ENCODE results near the gene C1QL4.
A peak's percentile ranks its signal among the peaks of the same experiment; 100 is the strongest.

The C1QL4 gene

DNA sequence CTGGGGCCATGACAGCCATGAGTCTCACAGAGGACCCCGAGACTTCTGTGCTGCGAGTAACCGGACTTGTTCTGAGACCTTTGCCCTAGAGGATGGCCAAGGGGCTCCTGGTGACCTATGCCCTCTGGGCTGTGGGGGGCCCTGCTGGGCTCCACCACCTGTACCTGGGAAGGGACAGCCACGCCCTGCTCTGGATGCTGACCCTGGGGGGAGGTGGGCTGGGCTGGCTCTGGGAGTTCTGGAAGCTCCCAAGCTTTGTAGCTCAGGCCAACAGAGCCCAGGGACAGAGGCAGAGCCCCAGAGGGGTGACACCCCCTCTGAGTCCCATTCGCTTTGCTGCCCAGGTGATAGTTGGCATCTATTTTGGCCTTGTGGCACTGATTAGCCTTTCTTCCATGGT lies 11.8 kb upstream of the C1QL4 start:
- DNase-seq (ENCODE audit: low read depth in 3 of 3, low spot score in 1 of 3): no peak

DNA sequence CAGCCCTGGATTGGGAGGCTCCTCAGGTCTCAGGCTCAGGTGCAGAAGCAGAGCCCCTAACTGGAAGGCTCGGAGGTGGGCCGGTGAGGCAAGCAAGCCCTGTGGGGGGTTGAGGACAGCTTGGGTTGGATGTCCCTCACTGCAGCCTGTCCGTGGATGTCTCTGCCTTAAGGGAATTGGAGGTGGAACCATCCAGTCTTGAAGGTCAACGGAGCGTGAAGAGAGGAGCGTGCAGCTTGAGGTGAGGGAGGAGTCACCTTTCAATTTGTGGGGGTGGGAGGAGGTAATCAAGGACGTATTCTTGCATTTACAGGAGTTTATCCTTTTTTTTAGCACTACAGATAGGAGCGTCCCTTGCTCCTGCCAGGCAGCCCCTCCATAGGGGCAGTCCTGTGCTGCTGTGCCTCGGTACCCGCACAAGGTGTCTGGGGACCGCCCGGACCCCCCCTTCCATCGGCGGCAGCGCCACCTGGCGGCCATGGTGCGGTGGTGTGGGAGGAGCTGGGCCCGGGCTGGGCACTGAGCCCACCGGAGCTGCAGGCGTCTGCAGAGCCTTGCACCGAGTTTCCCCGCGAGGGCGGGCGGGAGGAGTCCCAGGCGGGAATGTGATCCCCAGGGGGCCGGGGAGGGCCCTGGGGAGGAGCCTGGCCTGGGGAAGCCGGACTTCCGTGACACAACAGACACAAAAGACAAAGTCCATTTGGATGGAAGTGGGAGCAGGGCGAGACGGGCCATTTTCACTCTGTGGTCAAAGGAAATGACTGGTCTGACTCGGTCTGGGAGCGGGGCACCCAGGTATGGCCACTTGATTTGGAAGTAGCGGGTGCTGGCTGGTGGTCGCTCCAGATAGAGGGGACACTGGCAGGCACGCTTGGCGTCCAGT lies 10.6 kb upstream of the C1QL4 start:
- DNase-seq (ENCODE audit: low read depth in 3 of 3, low spot score in 1 of 3): peak; percentile 32 to 74 (median 63)

DNA sequence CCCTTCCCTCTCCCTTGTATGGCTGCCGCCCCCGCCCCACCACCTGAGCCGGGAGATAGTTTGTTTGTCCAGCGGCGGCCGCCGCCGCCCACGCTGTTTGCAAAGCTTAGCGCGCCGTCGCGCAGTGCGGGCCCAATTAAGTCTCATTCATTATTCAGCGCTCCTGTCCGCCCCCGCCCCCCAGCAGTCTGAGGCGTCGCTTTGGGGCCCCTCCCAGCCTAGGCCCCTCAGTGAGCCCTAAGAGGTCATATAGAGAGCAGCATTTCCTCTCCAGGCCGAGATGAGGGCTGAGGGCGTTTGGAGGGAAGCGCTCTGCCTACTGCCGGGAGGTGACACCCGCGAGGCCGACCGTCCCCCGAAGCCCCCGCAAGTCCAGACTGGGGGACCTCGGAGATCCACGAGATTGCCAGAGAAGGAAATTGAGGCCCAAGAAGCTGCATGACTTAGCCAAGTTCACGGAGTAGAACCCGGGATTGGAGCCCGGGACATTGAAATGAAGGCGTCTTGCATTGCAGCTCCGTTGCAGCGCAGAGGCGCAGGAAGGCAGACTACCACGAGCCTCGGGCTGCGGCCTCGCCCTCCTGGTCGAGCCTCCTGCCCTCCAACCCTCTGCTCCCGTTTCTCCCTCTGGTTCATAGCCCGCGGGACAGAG lies 9.8 kb upstream of the C1QL4 start, which contains the start of gene DNAJC22:
Gene DNAJC22 (plus strand): TSS at position 230 of the 652 bp plus-strand sequence. CDS start 1,985 bp downstream, outside the sequence.
- no peak for DNase-seq (ENCODE audit: low read depth in 3 of 3, low spot score in 1 of 3)

DNA sequence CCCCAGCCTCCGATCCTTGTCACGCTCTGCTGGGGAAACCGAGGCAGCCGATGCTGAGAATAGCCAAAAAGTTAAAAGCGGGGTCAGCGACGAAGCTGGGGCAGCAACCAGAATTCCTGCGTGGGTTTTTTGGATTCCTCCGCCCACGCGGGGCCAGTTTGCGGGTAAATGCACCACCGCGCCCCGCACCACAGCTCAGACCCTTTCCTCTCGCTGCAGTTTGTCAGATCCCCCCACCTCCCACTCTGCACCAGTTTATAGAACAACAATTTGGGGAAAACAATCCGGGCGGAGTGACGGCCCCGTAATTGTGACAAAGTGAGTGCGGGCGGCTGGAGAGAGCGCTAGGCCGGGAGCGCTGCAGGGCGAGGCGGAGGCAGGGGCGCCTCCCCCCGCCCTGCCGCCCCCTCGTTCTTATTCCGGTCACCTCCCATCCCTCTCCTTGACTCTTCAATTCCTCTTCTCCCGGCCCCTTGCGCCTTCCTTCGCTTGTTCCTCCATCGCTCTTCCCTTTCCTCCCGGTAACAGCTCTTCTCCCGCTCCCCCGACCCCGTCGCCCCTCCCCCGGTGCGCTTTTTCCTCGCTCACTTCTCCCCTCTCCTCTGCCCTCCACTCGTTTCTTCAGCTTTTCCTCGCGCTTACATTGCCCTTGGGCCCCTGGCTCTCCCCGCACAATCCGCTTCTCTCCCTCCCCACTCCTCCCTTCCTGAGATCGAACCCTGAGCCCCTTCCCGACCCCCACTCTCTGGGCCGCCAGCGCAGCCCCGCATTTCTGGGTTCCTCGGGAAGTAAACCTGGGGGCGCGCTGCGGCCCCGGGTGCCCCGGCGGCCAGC lies 9.1 kb upstream of the C1QL4 start:
- DNase-seq (ENCODE audit: low read depth in 3 of 3, low spot score in 1 of 3): no peak

DNA sequence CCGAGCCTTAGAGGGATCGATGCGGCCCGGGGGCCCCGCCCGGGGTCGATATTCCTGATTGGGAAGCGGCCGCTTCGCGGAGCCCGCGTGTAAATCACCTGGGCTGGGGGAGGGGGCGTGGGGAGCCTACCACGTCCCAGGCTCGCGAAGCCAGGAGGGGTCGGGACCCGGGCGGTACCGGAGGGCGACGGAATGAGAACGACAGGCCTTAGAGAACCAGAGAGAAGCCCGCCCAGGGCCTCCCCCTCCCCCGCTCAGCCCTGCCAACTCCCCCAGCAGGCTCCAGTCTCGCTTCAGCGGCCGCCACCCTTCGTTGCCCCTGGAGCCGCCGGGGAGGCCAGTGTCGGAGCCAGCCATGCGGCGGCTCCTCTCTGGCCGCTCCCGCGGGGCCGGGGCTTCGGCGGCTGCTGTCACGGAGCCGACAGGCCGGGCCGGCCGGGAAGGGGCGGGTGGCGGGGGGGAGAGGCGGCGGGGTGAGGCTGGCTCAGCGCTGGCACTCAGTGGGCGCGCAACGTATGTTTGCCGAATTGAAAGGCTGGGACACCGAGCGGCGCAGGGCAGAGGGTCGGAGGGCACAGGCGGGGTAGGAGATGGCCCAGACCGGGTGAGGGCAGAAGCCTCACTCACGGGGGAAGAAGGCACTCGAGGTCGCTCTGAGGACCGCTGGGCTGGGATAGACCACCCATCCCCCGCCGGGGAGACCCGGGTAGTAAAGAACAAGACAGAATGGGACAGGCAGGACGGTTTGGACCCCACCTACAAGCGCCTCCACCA lies 8.2 kb upstream of the C1QL4 start:
- DNase-seq (ENCODE audit: low read depth in 3 of 3, low spot score in 1 of 3): no peak

DNA sequence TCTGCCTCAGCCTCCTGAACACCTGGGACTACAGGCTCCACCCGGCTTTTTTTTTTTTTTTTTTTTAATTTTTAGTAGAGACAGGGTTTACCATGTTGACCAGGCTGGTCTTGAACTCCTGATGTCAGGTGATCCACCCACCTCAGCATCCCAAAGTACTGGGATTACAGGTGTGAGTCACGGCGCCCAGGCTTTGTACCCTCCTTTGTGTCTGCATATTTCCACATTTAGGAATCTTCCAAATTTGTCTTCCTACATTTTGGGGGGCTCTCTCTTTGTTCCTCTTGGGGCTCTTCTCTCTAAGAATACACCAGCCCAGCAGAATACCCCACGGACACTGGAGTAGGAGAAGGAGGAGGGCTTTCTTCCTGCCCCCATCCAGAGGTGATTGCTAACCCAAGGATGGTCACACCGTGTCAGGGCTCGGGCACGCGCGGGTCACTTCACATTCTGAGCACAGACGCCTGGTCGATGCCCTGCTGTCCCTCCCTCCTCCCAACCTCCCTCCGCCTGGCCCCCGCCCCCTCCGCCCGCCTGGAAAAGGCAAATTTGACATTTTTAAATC lies 7.6 kb upstream of the C1QL4 start:
- DNase-seq (ENCODE audit: low read depth in 3 of 3, low spot score in 1 of 3): no peak

DNA sequence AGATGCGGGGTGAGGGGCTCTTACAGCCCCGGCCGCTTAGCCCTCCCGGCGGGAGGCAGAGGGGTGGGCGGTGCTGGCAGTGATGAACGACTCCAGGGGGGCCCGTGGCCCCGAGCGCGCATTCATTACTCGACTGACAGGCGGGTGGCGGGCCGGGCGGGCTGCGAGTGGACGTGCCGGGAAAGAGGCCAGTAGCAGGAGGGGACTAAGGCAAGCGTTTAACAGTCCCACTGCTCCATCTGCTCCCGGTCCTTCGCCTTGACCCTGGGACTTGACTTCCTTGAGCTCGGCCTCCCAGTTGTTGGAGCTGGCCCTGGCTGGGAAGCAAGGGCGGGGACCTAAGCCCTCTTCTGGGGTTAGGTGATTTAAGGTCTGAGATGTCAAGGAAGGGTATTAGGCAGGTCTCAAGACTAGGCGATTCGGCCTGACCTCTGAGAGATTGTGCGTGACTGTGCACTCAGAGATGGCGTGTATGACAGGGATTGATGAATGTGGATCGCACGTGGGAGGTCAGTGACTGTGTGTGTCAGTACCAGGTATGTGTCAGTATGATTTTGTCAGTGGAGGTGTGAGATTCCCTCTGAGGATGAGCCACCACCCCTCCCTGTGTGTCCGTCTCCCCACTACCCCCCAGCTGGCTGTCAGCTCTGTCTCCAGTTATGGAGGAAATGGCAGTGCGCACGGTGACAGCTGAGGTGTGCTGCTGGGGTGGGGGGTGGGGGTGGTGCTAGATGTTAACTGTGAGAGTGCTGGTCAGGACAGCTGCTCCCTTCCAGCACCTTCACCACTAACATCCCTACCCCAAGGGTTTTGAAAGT lies 6.1 kb upstream of the C1QL4 start:
- no peak for DNase-seq (ENCODE audit: low read depth in 3 of 3, low spot score in 1 of 3)

DNA sequence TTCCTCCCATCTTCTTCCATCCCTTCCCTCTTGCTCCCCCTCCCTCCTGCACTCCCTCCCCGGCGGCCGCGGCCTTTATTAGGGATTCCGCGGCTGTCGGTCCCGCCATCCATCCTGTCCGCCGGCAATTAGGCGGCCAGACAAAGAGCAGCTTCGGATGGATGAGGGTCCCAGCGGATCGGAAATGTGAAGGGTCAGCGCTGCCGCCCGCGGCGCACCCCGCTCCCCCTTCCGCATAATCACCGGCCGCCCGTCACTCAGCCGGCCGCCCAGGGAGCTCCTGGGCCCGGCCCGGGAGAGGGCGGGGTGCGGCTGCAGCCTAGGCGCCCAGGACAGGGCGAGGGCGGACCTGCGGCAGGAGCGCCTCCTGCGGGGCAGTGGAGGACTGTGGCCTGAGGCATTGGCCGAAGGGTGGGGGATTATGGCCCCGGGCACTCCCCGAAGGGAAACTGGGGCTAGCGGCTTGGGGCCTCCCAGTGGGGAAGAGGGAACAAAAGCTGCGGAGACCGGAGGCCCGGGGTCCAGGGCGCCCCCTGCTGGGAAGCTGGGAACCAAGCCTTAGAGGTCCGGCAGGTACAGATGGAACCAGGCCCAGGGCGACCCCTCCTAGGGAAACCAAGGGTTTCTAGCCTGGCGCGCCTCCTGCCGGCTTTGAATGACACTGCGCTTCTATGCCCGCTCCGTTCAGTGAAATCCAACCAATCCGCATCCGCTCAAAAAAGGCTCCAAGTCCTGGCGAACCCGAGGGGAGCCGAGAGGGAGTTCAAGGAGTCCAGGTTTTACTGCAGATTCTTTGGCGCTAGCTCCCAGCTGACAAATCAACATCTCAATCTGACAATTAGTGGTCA lies 5.3 kb upstream of the C1QL4 start:
- DNase-seq (ENCODE audit: low read depth in 3 of 3, low spot score in 1 of 3): peak in 2 of 3 donors; percentile 16 to 62

DNA sequence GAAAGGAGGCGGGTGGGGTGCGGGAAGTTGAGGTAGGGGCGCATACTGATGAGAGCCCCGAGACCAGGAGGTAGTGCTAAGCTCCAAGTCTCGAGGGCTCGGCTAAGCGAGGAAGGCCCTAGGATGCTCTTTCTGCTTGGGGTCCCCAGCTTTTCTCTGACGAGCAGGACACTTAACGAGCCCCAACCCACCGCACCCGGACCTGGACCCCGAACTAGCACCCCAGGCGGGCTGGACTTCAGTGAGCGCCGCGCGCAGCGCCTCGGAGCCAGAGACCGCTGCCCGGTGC lies 4.7 kb upstream of the C1QL4 start:
- no peak for DNase-seq (ENCODE audit: low read depth in 3 of 3, low spot score in 1 of 3)

DNA sequence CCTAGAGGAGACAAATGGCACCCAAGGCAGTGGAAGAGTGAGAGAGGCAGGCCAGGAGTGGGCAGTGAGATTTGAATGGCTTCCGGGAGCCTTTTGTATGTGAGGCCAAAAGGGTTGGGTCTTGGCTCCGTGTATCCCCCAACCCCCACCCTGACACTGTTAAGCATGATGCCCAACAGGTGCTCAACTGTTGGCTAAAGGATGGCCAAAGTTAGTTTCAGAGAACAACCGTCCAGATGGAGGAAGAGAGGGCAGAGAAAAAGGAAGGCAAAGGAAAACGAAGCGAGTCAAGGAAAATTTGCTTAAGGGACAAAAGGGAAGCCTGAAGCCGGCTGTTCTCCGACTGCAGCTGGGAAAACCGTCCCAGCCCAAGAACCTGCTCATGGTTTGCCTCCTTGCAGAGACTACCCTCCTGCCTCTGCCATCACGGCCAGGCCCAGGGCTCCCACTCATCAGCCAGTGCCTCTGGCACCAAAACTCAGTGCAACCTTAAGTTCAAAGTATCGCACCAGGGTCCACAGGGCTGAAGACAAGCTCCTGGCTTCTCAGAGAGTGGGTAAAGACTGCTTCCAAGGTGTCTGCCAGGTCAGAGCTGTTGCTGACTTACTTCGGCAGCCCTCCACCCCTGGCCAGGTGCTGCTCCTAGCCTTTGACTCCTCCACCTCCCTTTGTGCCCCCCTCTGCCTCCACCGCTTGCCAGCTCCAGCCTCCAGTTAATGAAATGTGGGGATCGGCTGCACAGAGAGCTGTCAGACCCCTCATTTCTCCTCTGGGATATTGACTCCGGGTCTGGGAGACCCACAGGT lies 4.2 kb upstream of the C1QL4 start:
- no peak for DNase-seq (ENCODE audit: low read depth in 3 of 3, low spot score in 1 of 3)

DNA sequence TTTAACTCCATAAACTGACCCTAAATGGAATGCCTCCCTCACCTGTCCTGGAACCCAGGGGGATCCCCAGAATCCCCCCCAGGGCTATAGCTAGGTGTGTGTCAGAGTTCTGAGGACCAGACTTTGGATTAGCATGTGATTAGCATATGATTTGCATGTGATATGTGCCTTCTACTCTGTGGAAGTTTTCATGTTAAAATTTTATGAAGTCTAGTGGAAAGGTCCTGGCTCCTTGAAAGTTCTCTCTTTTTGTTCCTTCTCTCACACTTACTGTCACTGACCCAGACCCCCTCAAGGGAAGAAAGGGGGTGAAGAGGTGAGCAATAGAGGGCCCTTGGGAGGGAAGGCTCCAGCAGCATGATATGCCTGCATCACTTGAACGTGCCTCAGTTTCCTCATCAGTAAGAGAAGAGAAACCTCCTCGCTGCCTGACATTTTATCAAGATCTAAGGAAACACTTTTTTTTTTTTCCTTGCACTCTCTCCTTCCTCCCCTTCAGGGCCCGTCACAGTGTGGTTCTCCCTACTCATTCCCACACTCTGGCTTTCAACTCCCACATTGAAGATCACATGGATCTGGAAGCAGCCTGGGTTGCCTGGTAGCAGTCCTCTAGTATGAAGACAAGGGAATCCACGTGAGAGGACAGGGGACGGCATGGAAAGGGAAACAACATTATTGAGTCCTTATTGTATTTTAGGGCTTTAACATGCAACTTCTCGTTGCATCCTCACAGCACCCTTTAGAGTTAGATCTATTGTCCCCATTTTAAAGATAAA lies 3.3 kb upstream of the C1QL4 start:
- no peak for DNase-seq (ENCODE audit: low read depth in 3 of 3, low spot score in 1 of 3)

DNA sequence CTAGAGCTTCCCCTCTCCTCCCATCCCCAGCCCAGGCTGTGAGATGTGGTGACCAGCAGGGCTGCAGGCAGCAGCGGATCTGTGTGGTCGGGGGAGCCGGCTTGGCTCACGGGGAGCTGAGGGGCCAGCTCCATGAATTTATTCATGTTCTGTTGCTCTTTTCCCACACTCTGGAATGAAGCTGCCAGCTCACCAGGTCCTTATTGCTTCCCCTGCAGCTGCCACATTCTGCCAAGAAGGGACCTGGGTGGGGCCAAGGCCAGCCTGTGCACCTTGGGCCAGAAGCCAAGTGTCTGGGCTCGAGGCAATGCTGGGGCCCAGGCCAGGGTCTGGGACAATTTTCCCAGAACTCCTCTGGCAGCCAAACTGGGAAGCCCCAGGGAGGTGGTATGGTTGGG lies 2.5 kb upstream of the C1QL4 start:
- no peak for DNase-seq (ENCODE audit: low read depth in 3 of 3, low spot score in 1 of 3)

DNA sequence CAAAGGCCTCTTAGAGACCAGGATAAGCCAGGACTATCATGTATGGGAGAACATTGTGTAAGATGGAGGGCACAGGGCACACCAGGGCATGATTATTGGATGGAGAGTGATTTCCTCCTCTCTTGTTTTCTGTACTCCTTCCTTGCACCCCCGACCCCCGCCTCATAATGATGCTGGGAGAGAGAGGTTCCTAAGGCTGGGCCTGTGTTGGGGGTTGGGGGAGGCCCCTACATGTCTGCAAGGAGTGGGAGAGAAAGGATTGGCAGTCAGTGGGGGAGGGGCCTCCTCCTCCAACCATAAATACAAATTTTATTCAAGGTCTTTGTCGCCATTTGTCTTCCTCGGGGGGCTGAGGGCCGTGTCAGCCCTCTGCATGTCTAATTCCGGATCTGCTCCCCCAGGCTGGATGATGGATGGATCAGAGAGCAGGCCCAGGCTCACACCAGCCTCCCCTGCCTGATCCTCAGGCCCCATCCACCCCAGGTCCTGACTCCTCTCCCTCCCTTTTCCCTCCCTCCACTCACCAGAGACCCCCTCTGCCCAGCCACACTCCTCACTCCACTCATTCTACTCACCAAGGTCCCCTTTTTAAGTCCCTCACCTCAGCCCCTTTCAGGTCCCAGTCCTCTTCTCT lies 2.0 kb upstream of the C1QL4 start:
- DNase-seq (ENCODE audit: low read depth in 3 of 3, low spot score in 1 of 3): no peak

DNA sequence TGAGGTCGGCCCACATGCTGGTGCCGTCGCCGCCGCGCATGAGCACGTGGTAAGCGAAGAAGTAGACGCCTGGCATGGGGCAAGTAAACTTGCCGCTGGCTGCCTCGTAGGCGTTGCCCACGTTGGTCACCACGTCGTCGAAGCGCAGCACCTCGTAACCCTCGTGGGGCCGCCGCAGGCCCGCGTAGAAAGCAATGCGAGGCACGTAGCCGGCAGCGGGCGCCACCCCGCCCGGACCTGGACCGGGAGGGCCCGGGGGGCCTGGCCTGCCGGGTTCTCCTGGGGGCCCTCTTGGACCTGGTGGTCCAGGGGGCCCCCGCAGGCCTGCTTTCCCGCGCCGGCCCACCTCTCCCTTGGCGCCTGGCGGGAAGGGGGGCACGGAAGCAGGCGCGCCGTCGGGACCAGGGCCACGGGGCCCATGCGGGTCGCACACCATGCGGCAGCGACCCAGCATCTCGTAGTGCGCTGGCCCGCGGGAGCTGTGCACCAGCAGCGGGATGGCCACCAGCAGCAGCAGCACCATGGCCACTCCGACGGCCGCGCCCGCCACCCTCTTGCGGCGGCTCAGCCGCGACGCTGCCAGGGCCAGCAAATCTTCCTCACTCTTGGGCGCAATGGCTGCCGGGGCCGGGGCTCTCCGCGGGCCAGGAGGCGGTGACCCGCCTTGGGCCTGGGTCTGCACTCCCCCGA lies 888 bp downstream of the C1QL4 start:
- no peak for DNase-seq (ENCODE audit: low read depth in 3 of 3, low spot score in 1 of 3)

DNA sequence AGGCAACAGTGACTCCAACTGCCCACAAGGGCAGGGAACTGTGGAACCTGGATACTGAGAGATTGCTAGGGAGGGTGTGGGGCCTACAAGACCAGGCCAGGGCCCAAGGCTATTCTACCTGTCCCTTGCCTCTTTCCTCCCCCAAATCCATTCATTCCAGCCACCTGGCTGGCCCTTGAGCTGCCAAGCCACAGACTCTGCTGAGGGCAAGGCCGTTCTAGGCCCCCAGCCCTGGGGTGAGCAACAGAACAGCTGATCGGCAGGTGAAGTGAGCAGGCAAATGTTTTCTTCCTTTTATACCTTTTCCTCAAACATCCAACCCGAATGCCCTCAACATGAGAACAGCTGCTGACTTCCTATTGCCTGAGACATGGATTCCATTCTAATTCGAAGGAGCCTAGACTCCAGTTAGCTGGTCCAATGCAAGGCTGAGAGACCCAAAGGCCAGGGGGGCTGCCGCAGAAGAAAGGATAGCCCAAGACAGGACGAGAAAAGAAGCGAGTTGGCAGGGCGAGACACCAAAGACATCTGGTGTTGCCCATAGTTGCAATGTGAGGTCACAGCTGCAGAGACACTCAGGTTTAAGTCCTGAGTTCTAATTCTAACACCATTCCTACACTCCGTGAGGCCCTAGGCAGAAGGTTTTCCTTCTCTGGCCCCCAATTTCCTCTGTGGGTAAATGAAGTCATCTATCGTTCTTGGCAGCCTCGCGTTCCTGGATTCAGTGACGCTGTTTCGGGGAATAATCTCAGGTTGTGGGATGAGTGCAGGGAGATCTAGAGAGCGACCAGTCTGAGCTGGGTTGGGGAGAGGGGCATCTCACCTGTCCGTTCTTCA lies 1.7 kb downstream of the C1QL4 start:
- DNase-seq (ENCODE audit: low read depth in 3 of 3, low spot score in 1 of 3): no peak

All from stimulated activated CD4-positive, alpha-beta T cell treated with anti-CD3 and anti-CD28 coated beads, TNF-alpha, amount 100 ng/mL, for 1 hour (primary cell).